Activated naive CD8-positive, alpha-beta T cell treated with anti-CD3 and anti-CD28 coated beads, Interleukin-2, amount 50 U/mL, for 24 hours (primary cell): ENCODE measurements around the gene OGFOD3.
"Not testable (repeated sequence)": the region's sequence is repeated elsewhere in the genome, so short reads cannot be mapped to it uniquely, and the experiment has no call there.

Experiments
- ATAC-seq: fragments of 150-1000 bp; cut with Tn5 transposase; one replicate; pipeline ENCODE4 v1.10.0; 2021
- DNase-seq: peaks from one replicate; pipeline ENCODE4 v3.0.0; 2021
- H3K27ac Mint-ChIP-seq: one replicate; pipeline ENCODE4 v1.8.0; 2021; ENCODE audit warnings: mild to moderate bottlenecking, mixed read lengths
- H3K27me3 Mint-ChIP-seq: one replicate; pipeline ENCODE4 v1.8.0; 2021; ENCODE audit warnings: mixed read lengths
- H3K36me3 Mint-ChIP-seq: one replicate; pipeline ENCODE4 v1.8.0; 2021; ENCODE audit warnings: low read depth, mixed read lengths
- H3K4me1 Mint-ChIP-seq: one replicate; pipeline ENCODE4 v1.8.0; 2021; ENCODE audit warnings: mixed read lengths
- H3K4me3 Mint-ChIP-seq: one replicate; pipeline ENCODE4 v1.8.0; 2021; ENCODE audit warnings: mild to moderate bottlenecking, moderate library complexity, mixed read lengths
- H3K9me3 Mint-ChIP-seq: one replicate; pipeline ENCODE4 v1.8.0; 2021; ENCODE audit warnings: mixed read lengths

OGFOD3 gene

DNA sequence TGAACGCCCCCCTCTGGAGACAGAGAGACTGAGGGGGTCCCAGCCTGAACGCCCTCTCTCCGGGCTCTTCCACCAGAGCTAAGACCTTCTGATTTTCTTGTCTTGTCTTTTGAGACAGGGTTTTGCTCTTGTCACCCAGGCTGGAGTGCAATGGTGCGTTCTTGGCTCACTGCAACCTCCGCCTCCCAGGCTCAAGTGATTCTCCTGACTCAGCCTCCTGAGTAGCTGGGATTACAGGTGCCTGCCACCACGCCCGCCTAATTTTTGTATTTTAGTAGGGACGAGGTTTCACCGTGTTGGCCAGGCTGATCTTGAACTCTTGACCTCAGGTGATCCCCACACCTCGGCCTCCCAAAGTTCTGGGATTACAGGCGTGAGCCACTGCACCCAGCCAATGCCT lies 70.4 kb downstream of the OGFOD3 start:
- H3K4me3 Mint-ChIP-seq, H3K4me1 Mint-ChIP-seq, ATAC-seq, H3K27ac Mint-ChIP-seq, H3K9me3 Mint-ChIP-seq, DNase-seq, H3K36me3 Mint-ChIP-seq: not testable (repeated sequence)
- H3K27me3 Mint-ChIP-seq: peaks cover 17% of the 10 kb centered on the region

DNA sequence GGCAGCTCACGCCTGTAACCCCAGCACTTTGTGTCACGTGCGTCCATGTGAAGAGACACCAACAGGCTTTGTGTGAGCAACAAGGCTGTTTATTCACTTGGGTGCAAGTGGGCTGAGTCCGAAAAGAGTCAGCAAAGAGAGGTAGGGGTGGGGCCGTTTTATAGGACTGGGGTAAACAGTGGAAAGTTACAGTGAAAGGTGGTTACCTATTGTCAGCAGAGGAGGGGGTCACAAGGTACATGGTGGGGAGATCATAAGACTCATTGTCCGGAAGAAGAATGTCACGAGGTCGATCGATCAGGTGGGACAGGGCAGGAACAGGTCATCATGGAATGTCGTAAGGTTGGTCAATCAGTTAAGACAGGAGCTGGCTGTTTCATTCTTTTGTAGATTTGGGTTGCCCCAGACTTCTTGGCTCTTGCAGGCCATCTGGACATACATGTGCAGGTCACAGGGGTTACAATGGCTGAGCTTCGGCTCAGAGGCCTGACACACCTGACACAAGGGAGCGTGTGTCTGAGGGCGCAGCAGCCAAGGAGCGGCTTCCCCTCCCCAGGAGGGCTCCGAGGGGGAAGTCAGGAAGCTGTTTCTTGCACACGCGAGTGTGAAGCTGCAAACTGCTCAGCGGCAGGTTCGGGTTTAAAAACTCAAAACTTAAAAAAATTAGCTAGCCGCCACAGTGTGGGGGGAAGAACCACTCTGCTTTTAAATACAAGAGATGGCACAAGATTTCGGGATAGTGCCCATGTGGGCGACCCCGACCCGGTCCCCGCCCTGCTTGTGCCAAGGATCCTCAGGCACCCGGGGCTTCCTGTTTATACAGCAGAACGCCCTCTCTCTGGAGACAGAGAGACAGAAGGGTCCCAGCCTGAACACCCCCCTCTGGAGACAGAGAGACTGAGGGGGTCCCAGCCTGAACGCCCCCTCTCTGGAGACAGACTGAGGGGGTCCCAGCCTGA lies 71.8 kb downstream of the OGFOD3 start:
- ATAC-seq (no peak), DNase-seq (no peak)
- peaks cover 17% of the 10 kb centered on the region for H3K27me3 Mint-ChIP-seq
- no peaks in the 10 kb centered on the region for H3K36me3 Mint-ChIP-seq
- no peak overlapping the region for H3K4me3 Mint-ChIP-seq
- peaks cover 6% of the 10 kb centered on the region for H3K4me1 Mint-ChIP-seq
- no peaks in the 10 kb centered on the region for H3K9me3 Mint-ChIP-seq
- no peak overlapping the region for H3K27ac Mint-ChIP-seq

DNA sequence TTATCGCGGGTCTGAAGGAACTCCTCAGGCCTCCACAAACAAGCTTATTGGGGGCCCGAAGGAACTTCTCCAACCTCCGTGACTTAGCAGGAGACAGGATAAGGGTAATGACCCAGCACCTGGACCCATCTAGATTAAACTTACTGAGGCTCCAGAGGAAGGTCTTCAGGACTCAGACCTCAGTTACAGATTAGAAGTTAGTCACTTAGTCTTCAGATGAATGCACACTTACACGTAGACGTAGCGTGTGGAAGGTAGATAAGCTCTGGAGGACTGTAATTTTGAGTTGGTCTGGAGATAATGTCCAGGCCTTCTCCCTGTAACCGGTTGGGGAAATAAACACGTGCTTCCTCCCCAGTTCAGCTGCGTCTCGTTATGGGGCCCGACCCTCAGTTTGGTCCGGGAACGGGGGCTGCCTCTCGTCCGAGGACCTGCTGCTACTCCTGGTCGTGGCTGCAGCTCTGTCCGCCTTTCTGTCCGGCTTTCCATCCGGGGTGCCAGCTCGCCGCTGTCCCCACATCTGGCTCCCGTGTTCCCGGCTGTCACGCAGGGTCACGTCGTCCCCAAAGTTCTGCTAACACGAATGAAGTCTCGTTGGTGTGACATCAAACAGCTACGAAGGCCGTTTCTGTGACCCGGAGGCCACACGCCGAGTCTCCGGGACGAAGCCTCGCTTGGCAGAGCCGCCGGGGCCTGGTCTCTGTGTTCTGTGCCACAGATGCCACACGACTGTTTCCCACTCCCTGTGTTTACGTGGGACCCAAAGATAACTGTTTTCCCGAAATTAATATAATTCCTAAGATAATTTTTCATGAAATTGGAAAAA lies 73.0 kb downstream of the OGFOD3 start:
- H3K27ac Mint-ChIP-seq: no peak overlapping the region
- no peak for ATAC-seq
- H3K9me3 Mint-ChIP-seq: no peaks in the 10 kb centered on the region
- peaks cover 6% of the 10 kb centered on the region for H3K4me1 Mint-ChIP-seq
- peaks cover 15% of the 10 kb centered on the region for H3K27me3 Mint-ChIP-seq
- H3K4me3 Mint-ChIP-seq: no peak overlapping the region
- H3K36me3 Mint-ChIP-seq: no peaks in the 10 kb centered on the region
- no peak for DNase-seq

DNA sequence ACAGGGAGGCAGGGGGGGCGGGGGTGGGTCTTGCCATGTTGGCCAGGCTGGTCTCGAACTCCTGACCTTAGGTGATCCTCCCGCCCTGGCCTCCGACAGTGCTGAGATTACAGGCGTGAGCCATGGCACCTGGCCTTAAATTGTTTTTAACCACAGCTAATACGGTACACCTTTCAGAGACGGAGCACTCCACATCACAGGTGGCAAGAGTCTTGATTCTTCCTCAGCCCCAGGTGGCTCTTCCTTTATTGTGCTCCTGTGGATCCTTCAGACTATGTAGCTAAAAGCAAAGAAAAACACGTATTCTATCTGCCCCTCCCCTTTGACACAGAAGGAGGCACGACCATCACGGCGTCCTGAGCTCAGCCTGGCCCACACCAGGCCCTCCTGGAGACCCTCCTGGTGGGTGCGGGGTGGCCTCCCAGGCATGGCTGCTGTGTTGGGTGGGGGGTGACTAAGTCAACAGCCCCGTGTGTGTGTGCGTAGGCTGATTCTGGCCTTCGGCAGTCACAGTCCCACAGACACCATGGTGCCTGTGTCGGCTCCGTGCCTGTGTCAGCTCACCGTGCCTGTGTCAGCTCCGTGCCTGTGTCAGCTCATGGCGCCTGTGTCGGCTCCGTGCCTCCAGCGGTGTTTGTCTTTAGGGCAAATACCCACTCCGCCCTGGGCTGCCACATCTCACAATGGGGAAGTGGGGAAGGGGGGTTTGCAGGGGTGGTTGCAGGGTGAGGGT lies 74.0 kb downstream of the OGFOD3 start:
- no peak for DNase-seq
- H3K4me3 Mint-ChIP-seq: no peak overlapping the region
- no peaks in the 10 kb centered on the region for H3K9me3 Mint-ChIP-seq
- H3K4me1 Mint-ChIP-seq: peaks cover 6% of the 10 kb centered on the region
- peaks cover 14% of the 10 kb centered on the region for H3K27me3 Mint-ChIP-seq
- H3K27ac Mint-ChIP-seq: no peak overlapping the region
- no peaks in the 10 kb centered on the region for H3K36me3 Mint-ChIP-seq
- no peak for ATAC-seq

DNA sequence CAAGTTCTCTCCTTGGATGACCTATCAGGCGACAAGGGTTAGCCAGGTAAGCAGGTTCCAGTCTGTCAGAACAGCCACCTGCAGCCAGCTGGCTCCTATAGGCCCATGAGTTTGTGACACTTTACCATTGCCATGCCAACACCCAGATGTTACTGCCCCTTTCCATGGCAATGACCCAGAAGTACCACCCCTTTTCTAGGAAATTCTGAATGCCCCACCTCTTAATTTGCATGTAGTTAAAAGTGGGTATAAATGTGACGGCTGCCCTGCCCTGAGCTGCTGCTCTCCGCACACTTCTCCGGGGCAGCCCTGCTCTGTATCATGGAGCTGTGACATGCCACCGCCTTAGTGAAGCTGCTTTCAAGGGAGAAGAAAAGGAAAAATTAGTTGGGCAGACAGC lies 74.8 kb downstream of the OGFOD3 start:
- H3K9me3 Mint-ChIP-seq: no peaks in the 10 kb centered on the region
- peaks cover 11% of the 10 kb centered on the region for H3K4me1 Mint-ChIP-seq
- no peak overlapping the region for H3K27ac Mint-ChIP-seq
- H3K4me3 Mint-ChIP-seq: no peak overlapping the region
- peaks cover 12% of the 10 kb centered on the region for H3K27me3 Mint-ChIP-seq
- no peaks in the 10 kb centered on the region for H3K36me3 Mint-ChIP-seq
- DNase-seq: no peak
- no peak for ATAC-seq

DNA sequence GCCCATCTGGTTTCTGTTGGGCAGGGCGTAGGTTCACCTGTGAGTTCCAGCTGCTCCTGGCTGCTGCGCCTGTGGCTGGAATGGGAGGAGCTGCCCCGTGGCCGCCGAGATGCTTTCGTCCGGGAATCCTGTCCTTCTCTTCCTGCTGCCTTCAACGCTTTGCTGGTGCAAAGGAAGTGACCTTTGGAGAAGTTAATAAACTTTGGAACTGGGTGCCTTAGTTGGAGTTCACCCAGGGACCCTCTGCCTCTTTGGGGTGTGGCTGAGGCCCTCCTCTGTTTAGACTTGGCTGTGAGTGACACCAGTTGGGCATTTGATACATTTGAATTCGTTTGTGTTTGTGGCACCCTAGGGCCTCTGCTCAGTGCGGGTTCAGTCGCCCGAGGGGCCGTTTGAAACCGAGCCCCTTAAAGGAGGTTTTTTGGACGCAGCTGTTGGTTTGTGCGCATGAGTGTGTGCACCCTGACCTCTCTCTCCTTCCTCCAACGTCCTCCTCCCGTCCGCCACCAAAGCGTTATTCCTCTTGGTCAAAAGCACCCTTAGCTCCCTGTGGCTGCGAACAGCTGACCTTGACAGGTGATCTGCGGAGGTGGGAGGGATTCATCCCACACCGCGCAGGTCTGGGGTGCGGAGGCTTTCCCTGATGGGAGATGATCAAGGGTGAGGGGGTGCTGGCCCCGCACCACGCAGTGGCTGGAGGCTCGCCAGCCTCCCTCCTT lies 75.9 kb downstream of the OGFOD3 start:
- H3K9me3 Mint-ChIP-seq: no peaks in the 10 kb centered on the region
- ATAC-seq: no peak

DNA sequence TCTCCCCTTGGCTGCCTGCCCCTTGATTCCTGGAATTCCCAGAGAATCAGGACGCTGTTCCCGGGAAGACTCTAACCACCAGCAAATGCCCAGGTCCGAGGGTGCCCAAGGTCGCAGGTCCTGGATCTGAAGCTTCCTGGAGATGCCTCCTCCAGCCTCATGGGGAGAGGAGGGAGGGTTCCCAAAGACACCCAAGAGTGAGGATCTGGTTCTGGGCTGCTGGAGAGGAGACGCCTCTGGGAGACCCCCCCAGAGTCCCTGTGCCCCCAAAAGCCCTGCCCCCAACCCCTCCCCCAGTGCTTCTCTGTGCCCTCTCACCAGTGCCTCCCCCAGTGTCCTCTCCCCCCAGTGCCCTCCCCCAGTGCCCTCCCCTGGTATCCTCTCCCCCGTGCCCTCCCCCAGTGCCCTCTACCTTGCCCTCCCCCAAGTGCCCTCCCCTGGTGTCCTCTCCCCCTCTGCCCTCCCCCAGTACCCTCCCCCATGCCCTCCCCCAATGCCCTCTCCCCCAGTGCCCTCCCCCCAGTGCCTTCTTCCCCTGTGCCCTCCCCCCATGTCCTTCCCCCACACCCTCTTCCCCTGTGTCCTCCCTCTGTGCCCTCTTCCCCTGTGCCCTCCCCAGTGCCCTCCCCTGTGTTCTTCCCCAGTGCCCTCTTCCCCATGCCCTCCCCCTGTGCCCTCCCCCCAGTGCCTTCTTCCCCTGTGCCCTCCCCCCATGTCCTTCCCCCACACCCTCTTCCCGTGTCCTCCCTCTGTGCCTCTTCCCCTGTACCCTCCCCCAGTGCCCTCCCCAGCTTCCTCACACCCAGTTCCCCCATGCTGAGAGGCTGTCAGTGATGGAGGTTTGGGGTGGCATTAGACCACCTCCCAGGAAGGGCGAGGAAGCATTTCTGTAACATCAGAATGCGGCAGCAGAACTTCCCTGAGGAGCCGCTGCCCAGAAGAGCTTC lies 78.5 kb downstream of the OGFOD3 start:
- Mint-ChIP-seq H3K9me3 (no peaks in the 10 kb centered on the region), H3K4me3 (no peak overlapping the region), H3K36me3 (no peaks in the 10 kb centered on the region), H3K27me3 (peaks cover 7% of the 10 kb centered on the region), H3K4me1 (peaks cover 13% of the 10 kb centered on the region), H3K27ac (no peak overlapping the region)
- DNase-seq (no peak), ATAC-seq (no peak)

More for the DNA sequence above, 75.9 kb downstream of the OGFOD3 start:
- DNase-seq: no peak
- H3K27ac Mint-ChIP-seq: no peak overlapping the region
- H3K36me3 Mint-ChIP-seq: no peaks in the 10 kb centered on the region
- peaks cover 12% of the 10 kb centered on the region for H3K27me3 Mint-ChIP-seq
- no peak overlapping the region for H3K4me3 Mint-ChIP-seq
- H3K4me1 Mint-ChIP-seq: peaks cover 11% of the 10 kb centered on the region
